ENCODE results near the gene LMAN1L.
A peak's percentile ranks its signal among the peaks of the same experiment; 100 is the strongest.

Gene LMAN1L

GRCh38 chr15:74838746-74839525 lies 26.3 kb downstream of the LMAN1L start:
- DNase-seq = no peak

- DNase-seq = no peak
These were observed 27.1 kb downstream of the LMAN1L start for GRCh38 chr15:74839526-74840395.

- DNase-seq = no peak
These were observed 28.5 kb downstream of the LMAN1L start for GRCh38 chr15:74840851-74841775.

- DNase-seq = no peak
These were observed 29.3 kb downstream of the LMAN1L start for GRCh38 chr15:74841891-74842373.

- DNase-seq = peak; percentile 94 to 98 (median 97)
These were observed 30.2 kb downstream of the LMAN1L start, which contains the start of gene ULK3 for GRCh38 chr15:74842581-74843444. TSS of gene ULK3 (minus strand) at chr15:74843156. CDS start at chr15:74843105, 51 bp downstream.

GRCh38 chr15:74843445-74843828 lies 30.8 kb downstream of the LMAN1L start:
- DNase-seq = no peak

GRCh38 chr15:74843891-74844299 lies 31.3 kb downstream of the LMAN1L start:
- DNase-seq = no peak

GRCh38 chr15:74844319-74845207 lies 31.9 kb downstream of the LMAN1L start:
- DNase-seq = no peak

GRCh38 chr15:74845208-74845568 lies 32.6 kb downstream of the LMAN1L start:
- DNase-seq = peak in 1 of 3 donors; percentile 30

- no peak for DNase-seq
These were observed 32.9 kb downstream of the LMAN1L start for GRCh38 chr15:74845581-74845980.

- no peak for DNase-seq
These were observed 34.8 kb downstream of the LMAN1L start for GRCh38 chr15:74847432-74847831.

GRCh38 chr15:74850393-74850792 lies 37.8 kb downstream of the LMAN1L start:
- DNase-seq = no peak

- DNase-seq = no peak
These were observed 39.3 kb downstream of the LMAN1L start for GRCh38 chr15:74851960-74852359.

- DNase-seq = no peak
These were observed 41.9 kb downstream of the LMAN1L start for GRCh38 chr15:74854453-74855022.

- no peak for DNase-seq
These were observed 43.2 kb downstream of the LMAN1L start for GRCh38 chr15:74855857-74856256.

GRCh38 chr15:74856537-74856936 lies 43.9 kb downstream of the LMAN1L start:
- no peak for DNase-seq

- DNase-seq = no peak
These were observed 44.5 kb downstream of the LMAN1L start for GRCh38 chr15:74857082-74857655.

GRCh38 chr15:74857671-74858368 lies 45.2 kb downstream of the LMAN1L start:
- DNase-seq = no peak

- DNase-seq = no peak
These were observed 45.7 kb downstream of the LMAN1L start for GRCh38 chr15:74858369-74858740.

Data from suppressor macrophage treated with lipopolysaccharide for 1 hour (primary cell).